GM18505 (cell line): ENCODE results near the gene TIAM2.
"Not testable (repeated sequence)": the region's sequence is repeated elsewhere in the genome, so short reads cannot be mapped to it uniquely, and the experiment has no call there.

Source experiments
- ATAC-seq: cut with Tn5 transposase; IDR thresholded peaks from one replicate; pipeline ENCODE4 v1.9.1; 2021; ENCODE audit not compliant: unreplicated experiment
- POLR2A ChIP-seq: IDR thresholded peaks from 4 replicates; pipeline ENCODE4 v1.6.1; 2011; ENCODE audit warnings: borderline replicate concordance; ENCODE audit not compliant: insufficient read depth, insufficient read length; ENCODE audit errors: extremely low read depth

Gene TIAM2

DNA sequence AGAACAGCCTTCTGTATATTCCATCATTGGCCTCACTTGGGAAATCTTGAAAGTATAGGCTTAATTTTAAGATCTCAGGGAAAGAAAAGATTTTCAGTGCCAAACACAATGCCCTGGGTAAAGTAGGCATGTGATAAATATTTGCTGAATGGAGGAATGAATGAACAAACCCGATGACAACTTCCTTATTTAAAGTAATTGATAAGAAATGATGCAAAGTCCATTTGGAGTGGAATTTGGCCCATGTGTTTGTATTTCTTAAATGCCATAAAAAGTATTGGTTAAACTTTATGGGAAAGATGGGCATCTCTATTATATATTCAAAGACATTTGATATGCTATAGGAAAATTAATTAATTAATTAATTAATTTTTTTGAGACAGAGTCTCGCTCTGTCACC, 3.7 kb downstream of the TIAM2 start:
- TF ChIP-seq POLR2A = no peak
- no peak for ATAC-seq

GRCh38 chr6:155001482-155001881, 6.4 kb downstream of the TIAM2 start:
- TF ChIP-seq POLR2A = no peak
- ATAC-seq = no peak

DNA sequence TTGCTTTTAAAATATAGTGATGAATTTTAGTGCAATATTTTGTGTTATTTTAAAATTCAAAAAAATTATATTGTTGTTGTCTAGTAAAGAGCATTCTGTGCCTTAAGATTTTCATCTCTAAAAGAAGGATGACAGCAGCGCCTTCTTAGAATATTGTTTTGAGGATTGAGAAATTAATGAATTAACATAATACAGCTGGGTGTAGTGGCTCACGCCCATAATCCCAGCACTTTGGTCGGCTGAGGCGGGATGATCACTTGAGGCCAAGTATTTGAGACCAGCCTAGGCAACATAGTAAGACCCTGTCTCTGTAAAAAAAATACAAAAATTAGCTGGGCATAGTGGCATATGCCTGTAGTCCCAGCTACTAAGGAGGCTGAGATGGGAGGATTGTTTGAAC, 6.8 kb downstream of the TIAM2 start:
- no peak for ATAC-seq
- TF ChIP-seq POLR2A = no peak

DNA sequence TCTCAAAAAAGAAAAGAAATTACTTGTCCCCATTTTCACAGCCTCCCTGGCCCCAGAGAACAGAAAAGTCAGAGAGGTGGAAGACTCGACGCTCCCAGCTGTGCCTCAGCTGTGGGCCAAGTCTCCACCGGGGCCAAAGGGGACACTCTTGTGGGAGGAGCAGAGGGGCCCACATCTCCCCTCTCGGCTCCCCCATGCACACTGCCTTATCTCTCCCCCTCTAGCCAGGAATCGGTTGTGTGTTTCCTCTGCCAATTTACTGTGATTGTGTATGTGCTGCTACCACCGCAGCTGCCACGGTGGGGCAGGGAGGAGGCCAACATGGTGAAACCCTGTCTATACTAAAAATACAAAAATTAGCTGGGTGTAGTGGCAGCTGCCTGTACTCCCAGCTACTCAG, 8.4 kb downstream of the TIAM2 start:
- ATAC-seq = no peak
- no peak for TF ChIP-seq POLR2A

- TF ChIP-seq POLR2A = no peak
- ATAC-seq = no peak
These were observed 8.9 kb downstream of the TIAM2 start for GRCh38 chr6:155004017-155004416.

DNA sequence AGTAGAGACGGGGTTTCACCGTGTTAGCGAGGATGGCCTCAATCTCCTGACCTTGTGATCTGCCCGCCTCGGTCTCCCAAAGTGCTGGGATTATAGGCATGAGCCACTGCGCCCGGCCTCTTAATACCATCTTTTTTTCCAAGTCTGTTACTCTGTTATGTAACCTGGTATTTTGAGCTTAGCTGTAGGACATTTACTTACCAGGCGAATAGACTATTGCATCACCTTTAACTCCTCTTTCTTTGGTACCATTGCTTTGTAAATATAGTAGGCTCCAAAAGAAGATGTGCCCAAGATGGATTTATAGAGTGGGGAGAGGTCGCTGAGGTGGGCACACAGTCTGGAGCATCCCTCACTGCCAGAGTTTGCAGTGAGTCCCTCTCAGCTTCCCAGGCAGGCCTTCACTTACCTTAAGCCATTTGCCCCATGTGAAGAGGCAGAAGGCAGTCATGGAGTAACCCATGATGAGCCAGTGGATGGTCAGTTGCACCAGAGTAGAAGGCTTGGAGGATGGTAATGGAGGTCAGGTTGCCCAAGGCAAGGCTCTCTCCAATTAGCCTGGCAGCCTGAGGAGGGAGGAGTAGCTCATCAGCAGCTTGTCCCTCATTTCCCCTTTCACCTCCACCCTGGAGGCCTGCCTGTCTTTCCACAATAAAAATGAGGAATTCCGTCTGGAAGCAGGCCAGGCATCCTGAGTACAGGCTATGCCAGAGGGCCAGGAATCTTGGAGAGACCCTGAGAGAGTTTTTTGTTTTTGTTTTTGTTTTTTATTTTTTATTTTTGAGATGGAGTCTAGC, 9.7 kb downstream of the TIAM2 start:
- ATAC-seq = no peak
- no peak for TF ChIP-seq POLR2A

DNA sequence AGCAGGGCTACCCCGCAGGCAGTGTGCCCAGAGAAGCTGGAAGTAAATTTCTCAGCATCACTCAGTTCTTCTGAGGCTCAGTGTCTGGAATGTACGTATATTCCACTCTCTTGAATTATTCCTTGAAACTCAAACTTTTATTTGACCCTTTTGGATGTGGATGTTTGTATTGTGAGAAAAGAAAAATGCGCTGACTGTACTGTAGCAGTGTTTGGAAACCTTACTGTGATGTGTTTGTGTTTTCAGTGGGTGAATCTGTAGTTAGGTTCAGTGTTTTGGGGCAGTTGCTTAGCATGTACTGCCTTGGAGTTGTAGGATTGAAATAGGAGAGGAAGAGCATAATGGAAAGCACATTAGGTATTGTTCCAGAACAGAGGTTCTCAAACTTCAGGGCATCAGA, 13.5 kb downstream of the TIAM2 start:
- ATAC-seq = no peak
- TF ChIP-seq POLR2A = no peak

DNA sequence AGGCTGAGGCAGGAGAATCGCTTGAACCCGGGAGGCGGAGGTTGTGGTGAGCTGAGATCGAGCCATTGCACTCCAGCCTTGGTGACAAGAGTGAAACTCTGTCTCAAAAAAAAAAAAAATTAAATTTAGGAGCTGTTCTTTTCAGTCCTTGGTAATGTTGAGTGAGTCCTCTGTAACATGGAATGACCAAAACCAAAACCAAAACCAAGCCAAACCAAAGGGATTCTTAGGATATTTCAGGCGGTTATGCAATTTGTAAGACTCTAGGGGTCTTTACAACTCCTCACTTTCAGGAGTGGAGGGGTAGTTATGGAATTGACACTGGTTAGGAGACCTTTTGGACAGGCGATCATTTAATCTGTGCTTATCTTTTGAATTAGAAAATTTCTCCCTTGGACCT, 15.8 kb downstream of the TIAM2 start:
- TF ChIP-seq POLR2A = no peak
- ATAC-seq = no peak

DNA sequence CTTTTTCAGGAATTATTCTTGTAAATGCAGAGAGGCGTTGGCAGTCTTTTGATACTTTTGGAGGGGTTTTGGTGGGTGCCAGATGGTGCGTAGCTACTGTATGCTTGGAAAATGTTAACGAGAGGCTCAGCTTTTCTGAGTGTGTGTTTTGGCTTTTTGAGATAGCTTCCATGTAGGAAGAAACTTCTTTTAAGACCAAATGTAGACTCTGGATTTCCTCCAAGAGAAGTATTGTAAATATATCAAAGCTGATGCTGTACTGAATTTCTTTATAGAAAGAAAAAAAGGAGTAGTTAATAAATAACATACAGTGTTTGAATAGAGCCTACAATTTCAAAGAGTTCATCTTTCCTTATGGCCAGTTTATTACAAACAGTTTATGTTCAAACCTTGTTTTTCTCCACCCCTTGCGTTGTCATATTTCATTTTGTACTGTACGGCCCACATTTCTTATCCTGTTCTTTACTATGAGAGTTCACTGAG, 16.7 kb downstream of the TIAM2 start:
- no peak for ATAC-seq
- TF ChIP-seq POLR2A = no peak

GRCh38 chr6:155013457-155013876, 18.4 kb downstream of the TIAM2 start:
- TF ChIP-seq POLR2A = no peak
- no peak for ATAC-seq

DNA sequence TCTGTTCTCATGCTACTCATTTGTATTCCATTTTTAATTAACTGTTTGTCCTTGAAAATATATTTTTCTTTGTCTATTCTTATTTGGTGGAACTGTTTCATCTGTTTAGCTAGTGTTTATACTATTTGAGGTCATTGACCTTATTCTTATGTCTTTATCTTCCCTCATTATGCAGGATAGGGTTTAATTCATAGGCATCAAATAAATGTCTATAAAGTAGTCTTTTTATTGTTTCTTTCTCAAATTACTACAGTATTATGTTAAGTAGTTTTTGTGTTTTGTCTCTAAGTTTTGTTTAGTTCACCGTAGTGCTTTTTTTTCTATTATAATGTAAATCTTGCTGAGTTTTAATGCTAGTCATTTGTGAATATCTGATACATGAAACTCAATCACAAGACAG, 19.0 kb downstream of the TIAM2 start:
- ATAC-seq = no peak
- no peak for TF ChIP-seq POLR2A

GRCh38 chr6:155014670-155015300, 19.7 kb downstream of the TIAM2 start:
- TF ChIP-seq POLR2A = no peak
- ATAC-seq = no peak

GRCh38 chr6:155018415-155018814, 23.3 kb downstream of the TIAM2 start:
- ATAC-seq = not testable (repeated sequence)

- ATAC-seq = no peak
- no peak for TF ChIP-seq POLR2A
These were observed 26.6 kb downstream of the TIAM2 start for GRCh38 chr6:155021680-155022079.
